ENCODE results near the gene IL16.

- TF ChIP-seq EZH2 (IDR thresholded peaks at IDR 0.05; ENCODE audit: borderline replicate concordance, low read length) (no peak), CTCF (conservative IDR thresholded peaks at IDR 0.05 in 1 of 2, IDR thresholded peaks at IDR 0.05 in 1 of 2; ENCODE audit: extremely low read depth in 1 of 2, insufficient read depth in 1 of 2, low read depth in 1 of 2, low read length in 2 of 2) (no peak)
Measured at GRCh38 chr15:81185631-81186295, 10.9 kb upstream of the IL16 start.

All from mammary epithelial cell (primary cell).